GM23338 (cell line): ENCODE data around the gene LDLRAD3. TPM values are rescaled to one million over a fixed set of nuclear protein-coding genes. Genes with fewer than 3 reads are reported as not detected.
A peak's percentile ranks its signal among the peaks of the same experiment; 100 is the strongest.

Source experiments
- ATAC-seq: fragments of 200-7000 bp; cut with Tn5 transposase; 3 replicates; pipeline ENCODE4 v1.9.1; 2020
- DNase-seq: peaks from one replicate; pipeline ENCODE4 v3.0.0-alpha.2; 2015; ENCODE audit warnings: low spot score
- H2AFZ ChIP-seq: fragments of 200-600 bp; sonication (generic); 2 replicates; pipeline ENCODE4 v1.8.0; 2016; ENCODE audit warnings: antibody characterized with exemption, mild to moderate bottlenecking, moderate library complexity
- H3F3A ChIP-seq: fragments of 200-600 bp; sonication (generic); replicated peaks from 2 replicates; pipeline ENCODE4 v1.8.0; 2017; ENCODE audit warnings: antibody characterized with exemption, mixed run types, low read depth
- H3K27ac ChIP-seq: fragments of 200-600 bp; sonication (generic); 2 replicates; pipeline ENCODE4 v1.6.1; 2016; ENCODE audit warnings: low read depth
- H3K27me3 ChIP-seq: fragments of 200-600 bp; sonication (generic); 2 replicates; pipeline ENCODE4 v1.8.0; 2016; ENCODE audit warnings: mild to moderate bottlenecking, mixed run types, moderate library complexity; ENCODE audit not compliant: insufficient read depth
- H3K36me3 ChIP-seq: fragments of 200-600 bp; sonication (generic); 2 replicates; pipeline ENCODE4 v1.8.0; 2016; ENCODE audit warnings: mild to moderate bottlenecking; ENCODE audit not compliant: insufficient read depth
- H3K4me1 ChIP-seq: fragments of 200-600 bp; sonication (generic); 2 replicates; pipeline ENCODE4 v1.8.0; 2016; ENCODE audit warnings: mild to moderate bottlenecking, moderate library complexity; ENCODE audit not compliant: insufficient read depth
- H3K4me2 ChIP-seq: fragments of 200-600 bp; sonication (generic); 2 replicates; pipeline ENCODE4 v1.7.1; 2017; ENCODE audit warnings: mixed run types
- H3K4me3 ChIP-seq: fragments of 200-600 bp; sonication (generic); 2 replicates; pipeline ENCODE4 v1.6.1; 2016; ENCODE audit warnings: mixed run types
- H3K79me2 ChIP-seq: fragments of 200-600 bp; sonication (generic); replicated peaks from 2 replicates; pipeline ENCODE4 v1.8.0; 2017; ENCODE audit warnings: mild to moderate bottlenecking; ENCODE audit not compliant: insufficient read depth
- H3K9me2 ChIP-seq: fragments of 200-600 bp; sonication (generic); 2 replicates; pipeline ENCODE4 v1.8.0; 2017; ENCODE audit not compliant: insufficient read depth
- H4K20me1 ChIP-seq: fragments of 200-600 bp; sonication (generic); replicated peaks from 2 replicates; pipeline ENCODE4 v1.8.0; 2017; ENCODE audit warnings: mild to moderate bottlenecking; ENCODE audit not compliant: insufficient read depth
- H3K27ac Mint-ChIP-seq: 2 replicates; pipeline ENCODE4 v1.8.0; 2020; ENCODE audit warnings: inconsistent platforms, mild to moderate bottlenecking, moderate library complexity, mixed read lengths
- H3K27me3 Mint-ChIP-seq: 3 replicates; pipeline ENCODE4 v1.8.0; 2022; ENCODE audit warnings: low read depth, mild to moderate bottlenecking, moderate library complexity, mixed read lengths, inconsistent platforms; ENCODE audit not compliant: insufficient read depth, poor library complexity
- H3K36me3 Mint-ChIP-seq: 3 replicates; pipeline ENCODE4 v1.8.0; 2021; ENCODE audit warnings: low read depth, mild to moderate bottlenecking, inconsistent platforms, moderate library complexity, mixed read lengths
- H3K4me1 Mint-ChIP-seq: 3 replicates; pipeline ENCODE4 v1.8.0; 2020; ENCODE audit warnings: mild to moderate bottlenecking, inconsistent platforms, mixed read lengths
- H3K4me3 Mint-ChIP-seq: 3 replicates; pipeline ENCODE4 v1.8.0; 2021; ENCODE audit warnings: moderate library complexity, mild to moderate bottlenecking, inconsistent platforms, mixed read lengths
- H3K9me3 Mint-ChIP-seq: 3 replicates; pipeline ENCODE4 v1.8.0; 2020; ENCODE audit warnings: moderate library complexity, mild to moderate bottlenecking, inconsistent platforms, mixed read lengths
- CREB1 ChIP-seq: fragments of 250-450 bp; sonication (Bioruptor Pico); IDR thresholded peaks from 2 replicates; pipeline ENCODE4 v1.5.0; 2020; ENCODE audit warnings: low read depth, mild to moderate bottlenecking, moderate library complexity
- ETS1 ChIP-seq: IDR thresholded peaks from 2 replicates; pipeline ENCODE4 v1.6.1; 2016; ENCODE audit warnings: antibody characterized with exemption
- EZH2 ChIP-seq: fragments of 200-600 bp; sonication (generic); IDR thresholded peaks from one replicate; pipeline ENCODE4 v1.8.0; 2017; ENCODE audit warnings: antibody characterized with exemption, mild to moderate bottlenecking, low read depth; ENCODE audit not compliant: unreplicated experiment
- EZH2phosphoT487 ChIP-seq: fragments of 200-600 bp; sonication (generic); IDR thresholded peaks from one replicate; pipeline ENCODE4 v1.8.1; 2018; ENCODE audit warnings: antibody characterized with exemption; ENCODE audit not compliant: unreplicated experiment
- NANOG ChIP-seq: IDR thresholded peaks from 2 replicates; pipeline ENCODE4 v1.6.1; 2016; ENCODE audit warnings: antibody characterized with exemption, borderline replicate concordance
- REST ChIP-seq: IDR thresholded peaks from one replicate; pipeline ENCODE4 v1.6.1; 2018; ENCODE audit warnings: antibody characterized with exemption; ENCODE audit not compliant: unreplicated experiment
- STAT1 ChIP-seq: IDR thresholded peaks from one replicate; pipeline ENCODE4 v1.6.1; 2016; ENCODE audit warnings: antibody characterized with exemption; ENCODE audit not compliant: unreplicated experiment
- ZNF331 ChIP-seq: fragments of 250-450 bp; sonication (Bioruptor Pico); IDR thresholded peaks from 2 replicates; pipeline ENCODE4 v1.5.0; 2020; ENCODE audit warnings: low read depth, mild to moderate bottlenecking, moderate library complexity
- ZNF462 ChIP-seq: fragments of 250-450 bp; sonication (Bioruptor Pico); IDR thresholded peaks from 2 replicates; pipeline ENCODE4 v1.5.0; 2020; ENCODE audit warnings: mild to moderate bottlenecking, moderate library complexity
- polyA plus RNA-seq: library from polyadenylated mRNA; unstranded; fragments of >200 nt; fragmentation: Nextera tagmentation; extraction: Ambion mirVana; gene quantifications from 2 replicates; pipeline ENCODE4 v1.2.1, GENCODE V29; 2016
- total RNA-seq: library from RNA; depleted of rRNA; stranded (reverse); fragments of >200 nt; shearing (Covaris generic); gene quantifications from 2 replicates; pipeline ENCODE4 v1.2.3, GENCODE V29; 2014

Gene LDLRAD3
- total and polyA plus RNA-seq, 2 experiments from 2014 or later: 8.5 to 19.4 TPM

GRCh38 chr11:36030731-36031281 lies 86.9 kb downstream of the LDLRAD3 start:
- H3K79me2 ChIP-seq: peaks cover 65% of the 10 kb centered on the region
- TF ChIP-seq ETS1: no peak
- TF ChIP-seq STAT1: no peak
- TF ChIP-seq EZH2: no peak
- no peaks in the 10 kb centered on the region for H3F3A ChIP-seq

GRCh38 chr11:36033082-36033751 lies 89.4 kb downstream of the LDLRAD3 start:
- Histone ChIP-seq H2AFZ (no peak overlapping the region), H3K27me3 (no peaks in the 10 kb centered on the region), H4K20me1 (no peaks in the 10 kb centered on the region), H3K4me3 (no peak overlapping the region), H3K9me2 (peaks cover 11% of the 10 kb centered on the region; the same call in 1 of the 2 replicates), H3K4me2 (no peak overlapping the region), H3K27ac (peak overlapping the region; percentile 78), H3F3A (no peaks in the 10 kb centered on the region), H3K79me2 (peaks cover 47% of the 10 kb centered on the region), H3K36me3 (no peaks in the 10 kb centered on the region), H3K4me1 (peaks cover 9% of the 10 kb centered on the region; the same call in 1 of the 2 replicates)
- DNase-seq (peak; percentile 82), ATAC-seq (peak; percentile 95)
- H3K9me3 Mint-ChIP-seq: peaks cover 5% of the 10 kb centered on the region; the same call in 2 of the 3 replicates
- H3K4me1 Mint-ChIP-seq: peaks cover 34% of the 10 kb centered on the region
- H3K27ac Mint-ChIP-seq: peak overlapping the region; percentile 85
- H3K36me3 Mint-ChIP-seq: peaks cover 12% of the 10 kb centered on the region
- peaks cover 11% of the 10 kb centered on the region for H3K27me3 Mint-ChIP-seq
- H3K4me3 Mint-ChIP-seq: no peak overlapping the region
- no peak for TF ChIP-seq NANOG
- TF ChIP-seq ZNF331 (CRISPR knock-in tag): no peak
- no peak for TF ChIP-seq REST
- TF ChIP-seq EZH2phosphoT487: no peak
- TF ChIP-seq CREB1: peak; percentile 48; the same call in 1 of the 2 replicates
- peak; percentile 82 for TF ChIP-seq ZNF462

More at GRCh38 chr11:36030731-36031281, 86.9 kb downstream of the LDLRAD3 start:
- no peak for DNase-seq
- H3K27me3 ChIP-seq: no peaks in the 10 kb centered on the region
- no peaks in the 10 kb centered on the region for H3K36me3 ChIP-seq
- no peaks in the 10 kb centered on the region for H4K20me1 ChIP-seq
- H3K27ac ChIP-seq: 0 out of 2 replicates have a peak overlapping the region, but pooled peaks have one; percentile 23
- no peak for ATAC-seq
- no peak overlapping the region for H2AFZ ChIP-seq
- H3K4me3 ChIP-seq: no peak overlapping the region
- peaks cover 16% of the 10 kb centered on the region for H3K4me1 ChIP-seq
- H3K9me2 ChIP-seq: peaks cover 11% of the 10 kb centered on the region; the same call in 1 of the 2 replicates
- Mint-ChIP-seq H3K4me3 (no peak overlapping the region), H3K27ac (no peak overlapping the region), H3K27me3 (peaks cover 11% of the 10 kb centered on the region), H3K36me3 (peaks cover 18% of the 10 kb centered on the region), H3K9me3 (peaks cover 5% of the 10 kb centered on the region; the same call in 2 of the 3 replicates), H3K4me1 (peaks cover 48% of the 10 kb centered on the region)
- no peak overlapping the region for H3K4me2 ChIP-seq
